ENCODE results near the gene EPAS1. TPM values are rescaled to one million over a fixed set of nuclear protein-coding genes. Genes with fewer than 3 reads are reported as not detected.

EPAS1 gene
- total RNA-seq, 1 donor from 2014 or later = 0.15 TPM

DNA sequence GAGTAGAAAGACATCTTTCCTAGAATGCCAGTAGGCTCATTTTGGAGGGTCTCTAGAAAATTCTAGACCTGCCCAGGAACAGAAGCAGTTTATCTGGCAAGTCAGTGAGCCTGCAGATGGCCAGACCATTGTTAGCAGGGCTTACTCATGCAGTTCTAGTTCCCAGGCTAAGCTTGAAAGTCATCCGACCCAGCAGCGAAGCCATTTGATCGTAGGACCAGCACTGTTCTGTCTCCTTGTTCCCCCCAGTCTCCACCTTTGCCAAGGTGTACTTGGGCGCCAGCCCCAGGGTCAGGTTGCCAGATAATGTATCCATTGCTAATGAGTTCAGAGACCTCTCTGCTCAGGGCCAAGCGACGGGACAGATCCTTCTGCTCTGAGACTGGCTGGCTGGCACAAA lies 70.1 kb downstream of the EPAS1 start:
- H3K36me3 Mint-ChIP-seq = no peaks in the 10 kb centered on the region
- no peak overlapping the region for H3K4me3 Mint-ChIP-seq
- H3K4me2 ChIP-seq = no peak overlapping the region
- no peaks in the 10 kb centered on the region for H3F3A ChIP-seq (ENCODE audit: low read depth)
- H3K9me3 Mint-ChIP-seq = no peaks in the 10 kb centered on the region
- H2AFZ ChIP-seq (replicated peaks) = no peak overlapping the region
- TF ChIP-seq EZH2 (IDR thresholded peaks at IDR 0.05) = no peak
- TF ChIP-seq, protein P1, sequence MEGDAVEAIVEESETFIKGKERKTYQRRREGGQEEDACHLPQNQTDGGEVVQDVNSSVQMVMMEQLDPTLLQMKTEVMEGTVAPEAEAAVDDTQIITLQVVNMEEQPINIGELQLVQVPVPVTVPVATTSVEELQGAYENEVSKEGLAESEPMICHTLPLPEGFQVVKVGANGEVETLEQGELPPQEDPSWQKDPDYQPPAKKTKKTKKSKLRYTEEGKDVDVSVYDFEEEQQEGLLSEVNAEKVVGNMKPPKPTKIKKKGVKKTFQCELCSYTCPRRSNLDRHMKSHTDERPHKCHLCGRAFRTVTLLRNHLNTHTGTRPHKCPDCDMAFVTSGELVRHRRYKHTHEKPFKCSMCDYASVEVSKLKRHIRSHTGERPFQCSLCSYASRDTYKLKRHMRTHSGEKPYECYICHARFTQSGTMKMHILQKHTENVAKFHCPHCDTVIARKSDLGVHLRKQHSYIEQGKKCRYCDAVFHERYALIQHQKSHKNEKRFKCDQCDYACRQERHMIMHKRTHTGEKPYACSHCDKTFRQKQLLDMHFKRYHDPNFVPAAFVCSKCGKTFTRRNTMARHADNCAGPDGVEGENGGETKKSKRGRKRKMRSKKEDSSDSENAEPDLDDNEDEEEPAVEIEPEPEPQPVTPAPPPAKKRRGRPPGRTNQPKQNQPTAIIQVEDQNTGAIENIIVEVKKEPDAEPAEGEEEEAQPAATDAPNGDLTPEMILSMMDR (IDR thresholded peaks at IDR 0.05) = no peak
- no peak for TF ChIP-seq EZH2phosphoT487 (IDR thresholded peaks at IDR 0.05)
- no peaks in the 10 kb centered on the region for H3K27me3 Mint-ChIP-seq (ENCODE audit: insufficient read depth, low read depth)
- no peaks in the 10 kb centered on the region for H3K27me3 ChIP-seq
- H3K36me3 ChIP-seq = no peaks in the 10 kb centered on the region
- no peaks in the 10 kb centered on the region for H3K4me1 ChIP-seq
- no peaks in the 10 kb centered on the region for H4K20me1 ChIP-seq (ENCODE audit: low read depth)
- H3K9me3 ChIP-seq (ENCODE audit: low read depth) = no peaks in the 10 kb centered on the region
- DNase-seq (ENCODE audit: low spot score) = no peak
- no peak overlapping the region for H3K9ac ChIP-seq
- H3K4me1 Mint-ChIP-seq = no peaks in the 10 kb centered on the region
- H3K79me2 ChIP-seq (ENCODE audit: low read depth) = no peaks in the 10 kb centered on the region
- H3K4me3 ChIP-seq = no peak overlapping the region
- no peak overlapping the region for H3K27ac ChIP-seq
- no peak overlapping the region for H3K27ac Mint-ChIP-seq

DNA sequence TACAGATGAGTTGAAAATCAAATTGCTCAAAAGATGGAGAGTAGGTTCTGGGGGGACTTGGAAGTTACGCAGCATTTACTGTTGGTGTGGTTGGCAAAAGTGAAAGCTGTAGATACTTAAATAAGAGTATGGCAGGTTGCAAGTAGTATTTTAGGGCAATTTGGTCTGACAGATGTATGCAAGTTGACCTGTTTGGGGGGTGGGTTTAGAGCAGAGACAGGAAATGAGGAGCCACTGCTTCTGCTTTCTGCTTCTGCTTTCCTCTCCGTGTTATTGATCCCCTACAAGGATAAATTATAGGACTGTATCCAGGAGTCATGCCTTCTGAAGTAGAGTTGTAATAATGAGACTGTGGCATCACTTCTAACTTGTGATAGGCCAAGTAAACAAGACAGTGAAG lies 71.2 kb downstream of the EPAS1 start:
- Mint-ChIP-seq H3K36me3 (no peaks in the 10 kb centered on the region), H3K27ac (no peak overlapping the region), H3K4me3 (no peak overlapping the region), H3K9me3 (peaks cover 2% of the 10 kb centered on the region), H3K27me3 (ENCODE audit: insufficient read depth, low read depth) (peaks cover under 1% of the 10 kb centered on the region), H3K4me1 (no peaks in the 10 kb centered on the region)
- no peaks in the 10 kb centered on the region for H3K27me3 ChIP-seq
- H3K36me3 ChIP-seq = no peaks in the 10 kb centered on the region
- H2AFZ ChIP-seq (replicated peaks) = no peak overlapping the region
- H4K20me1 ChIP-seq (ENCODE audit: low read depth) = no peaks in the 10 kb centered on the region
- no peak overlapping the region for H3K9ac ChIP-seq
- TF ChIP-seq EZH2 (IDR thresholded peaks at IDR 0.05) (no peak), EZH2phosphoT487 (IDR thresholded peaks at IDR 0.05) (no peak)
- TF ChIP-seq, protein P1 (IDR thresholded peaks at IDR 0.05) = no peak
- no peak overlapping the region for H3K4me3 ChIP-seq
- no peaks in the 10 kb centered on the region for H3K9me3 ChIP-seq (ENCODE audit: low read depth)
- H3K79me2 ChIP-seq (ENCODE audit: low read depth) = no peaks in the 10 kb centered on the region
- no peak overlapping the region for H3K4me2 ChIP-seq
- no peak overlapping the region for H3K27ac ChIP-seq
- no peak for DNase-seq (ENCODE audit: low spot score)
- no peaks in the 10 kb centered on the region for H3K4me1 ChIP-seq
- H3F3A ChIP-seq (ENCODE audit: low read depth) = no peaks in the 10 kb centered on the region

DNA sequence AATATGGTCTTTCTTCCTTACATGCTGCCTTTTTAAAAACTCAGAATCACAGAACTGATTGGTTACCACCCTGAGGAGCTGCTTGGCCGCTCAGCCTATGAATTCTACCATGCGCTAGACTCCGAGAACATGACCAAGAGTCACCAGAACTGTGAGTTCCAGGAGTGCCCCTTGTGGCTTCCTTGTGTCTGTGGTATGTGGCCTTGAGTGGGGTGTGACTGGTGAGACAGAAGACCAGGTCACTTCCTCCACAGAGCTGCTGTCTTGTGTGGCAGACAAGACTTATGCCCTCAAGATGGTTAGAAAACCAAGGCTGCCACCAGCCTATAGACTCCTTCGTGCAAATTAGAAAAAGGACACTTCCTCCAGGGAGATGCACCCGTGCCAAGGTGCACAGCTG lies 72.6 kb downstream of the EPAS1 start:
- no peak overlapping the region for H3K27ac Mint-ChIP-seq
- DNase-seq (ENCODE audit: low spot score) = no peak

More for the DNA sequence above, 72.6 kb downstream of the EPAS1 start:
- Histone ChIP-seq H3K79me2 (ENCODE audit: low read depth) (no peaks in the 10 kb centered on the region), H3K9ac (no peak overlapping the region), H2AFZ (replicated peaks) (no peak overlapping the region), H3K36me3 (no peaks in the 10 kb centered on the region), H4K20me1 (ENCODE audit: low read depth) (no peaks in the 10 kb centered on the region), H3K9me3 (ENCODE audit: low read depth) (no peaks in the 10 kb centered on the region), H3K4me3 (no peak overlapping the region), H3K4me1 (no peaks in the 10 kb centered on the region), H3K27ac (no peak overlapping the region), H3K27me3 (no peaks in the 10 kb centered on the region), H3F3A (ENCODE audit: low read depth) (no peaks in the 10 kb centered on the region), H3K4me2 (no peak overlapping the region)
- H3K36me3 Mint-ChIP-seq = no peaks in the 10 kb centered on the region
- no peaks in the 10 kb centered on the region for H3K4me1 Mint-ChIP-seq
- H3K27me3 Mint-ChIP-seq (ENCODE audit: insufficient read depth, low read depth) = peaks cover 2% of the 10 kb centered on the region
- no peak overlapping the region for H3K4me3 Mint-ChIP-seq
- TF ChIP-seq EZH2phosphoT487 (IDR thresholded peaks at IDR 0.05) (no peak), EZH2 (IDR thresholded peaks at IDR 0.05) (no peak)
- TF ChIP-seq, protein P1 (IDR thresholded peaks at IDR 0.05) = no peak
- H3K9me3 Mint-ChIP-seq = peaks cover 3% of the 10 kb centered on the region
